ENCODE data around the gene ARL15. TPM values are rescaled to one million over a fixed set of nuclear protein-coding genes. Genes with fewer than 3 reads are reported as not detected.

The ARL15 gene
- polyA plus RNA-seq, 1 of the 3 experiments (the other 2 are of a cell fraction): 6.4 TPM

DNA sequence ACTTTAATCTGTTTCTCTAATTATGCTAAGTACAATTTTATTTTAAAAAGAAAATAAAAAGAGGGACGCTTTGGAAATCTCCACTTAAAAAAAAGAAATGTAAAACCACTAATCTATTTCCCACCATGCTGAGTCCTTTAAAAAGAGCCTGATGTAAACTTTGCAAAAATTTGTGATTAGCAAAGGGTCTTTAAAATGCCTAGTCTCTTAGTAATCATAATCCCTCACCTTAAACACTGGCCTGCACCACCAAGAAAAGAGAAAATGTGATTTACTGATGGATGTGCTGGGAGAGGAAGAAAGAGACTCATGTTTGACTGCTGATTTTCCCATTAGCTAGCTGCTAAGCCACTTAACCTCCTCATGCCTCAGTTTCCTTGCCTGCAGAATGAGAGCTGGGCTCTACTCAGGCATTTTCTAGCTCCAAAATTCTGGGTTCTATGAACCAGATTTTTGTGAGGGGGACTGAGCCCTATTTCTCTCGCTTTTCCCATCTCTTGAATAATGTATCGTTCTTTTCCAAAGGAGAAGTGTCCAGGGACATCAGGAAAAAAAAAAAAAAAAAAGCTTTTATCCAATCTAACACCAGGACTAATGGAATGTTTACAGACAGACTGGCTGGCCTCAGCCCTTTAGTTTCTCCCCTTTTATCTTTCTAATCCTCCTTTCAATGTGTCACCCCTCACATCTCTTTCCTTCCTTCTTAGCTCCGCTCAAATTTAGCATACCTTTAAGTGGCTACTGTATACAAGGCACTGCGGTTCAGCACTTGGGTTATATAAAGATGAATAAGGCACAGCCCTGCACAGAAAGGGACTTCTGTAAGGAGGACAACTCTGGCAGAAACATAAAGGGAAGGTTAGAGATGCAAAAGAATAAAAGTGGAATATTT is 312.4 kb downstream of the ARL15 start:
- TF ChIP-seq GATA2 (CRISPR knock-in tag; IDR thresholded peaks at IDR 0.05) (no peak), SIN3A (IDR thresholded peaks at IDR 0.05; ENCODE audit: borderline replicate concordance, low read depth, low read length) (no peak), POLR2AphosphoS5 (IDR thresholded peaks at IDR 0.05; ENCODE audit: low read depth, low read length) (no peak), NRF1 (IDR thresholded peaks at IDR 0.05; ENCODE audit: low read depth, low read length) (no peak), CHD2 (IDR thresholded peaks at IDR 0.05; ENCODE audit: low read length, partially characterized antibody) (no peak), RAD21 (IDR thresholded peaks at IDR 0.05; ENCODE audit: low read length) (no peak), FOSL2 (IDR thresholded peaks at IDR 0.05; ENCODE audit: borderline replicate concordance, low read depth) (no peak), GABPA (IDR thresholded peaks at IDR 0.05; ENCODE audit: low read depth) (no peak), RCOR1 (IDR thresholded peaks at IDR 0.05; ENCODE audit: low read length) (no peak), FOXM1 (IDR thresholded peaks at IDR 0.05; ENCODE audit: low read depth) (no peak), EZH2phosphoT487 (IDR thresholded peaks at IDR 0.05; ENCODE audit: borderline replicate concordance, low read depth) (no peak), MEF2A (IDR thresholded peaks at IDR 0.05; ENCODE audit: borderline replicate concordance, low read depth) (no peak)
- TF ChIP-seq, protein P1, sequence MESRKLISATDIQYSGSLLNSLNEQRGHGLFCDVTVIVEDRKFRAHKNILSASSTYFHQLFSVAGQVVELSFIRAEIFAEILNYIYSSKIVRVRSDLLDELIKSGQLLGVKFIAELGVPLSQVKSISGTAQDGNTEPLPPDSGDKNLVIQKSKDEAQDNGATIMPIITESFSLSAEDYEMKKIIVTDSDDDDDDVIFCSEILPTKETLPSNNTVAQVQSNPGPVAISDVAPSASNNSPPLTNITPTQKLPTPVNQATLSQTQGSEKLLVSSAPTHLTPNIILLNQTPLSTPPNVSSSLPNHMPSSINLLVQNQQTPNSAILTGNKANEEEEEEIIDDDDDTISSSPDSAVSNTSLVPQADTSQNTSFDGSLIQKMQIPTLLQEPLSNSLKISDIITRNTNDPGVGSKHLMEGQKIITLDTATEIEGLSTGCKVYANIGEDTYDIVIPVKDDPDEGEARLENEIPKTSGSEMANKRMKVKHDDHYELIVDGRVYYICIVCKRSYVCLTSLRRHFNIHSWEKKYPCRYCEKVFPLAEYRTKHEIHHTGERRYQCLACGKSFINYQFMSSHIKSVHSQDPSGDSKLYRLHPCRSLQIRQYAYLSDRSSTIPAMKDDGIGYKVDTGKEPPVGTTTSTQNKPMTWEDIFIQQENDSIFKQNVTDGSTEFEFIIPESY (IDR thresholded peaks at IDR 0.05; ENCODE audit: borderline replicate concordance, low read depth): no peak
- TF ChIP-seq, protein P2, sequence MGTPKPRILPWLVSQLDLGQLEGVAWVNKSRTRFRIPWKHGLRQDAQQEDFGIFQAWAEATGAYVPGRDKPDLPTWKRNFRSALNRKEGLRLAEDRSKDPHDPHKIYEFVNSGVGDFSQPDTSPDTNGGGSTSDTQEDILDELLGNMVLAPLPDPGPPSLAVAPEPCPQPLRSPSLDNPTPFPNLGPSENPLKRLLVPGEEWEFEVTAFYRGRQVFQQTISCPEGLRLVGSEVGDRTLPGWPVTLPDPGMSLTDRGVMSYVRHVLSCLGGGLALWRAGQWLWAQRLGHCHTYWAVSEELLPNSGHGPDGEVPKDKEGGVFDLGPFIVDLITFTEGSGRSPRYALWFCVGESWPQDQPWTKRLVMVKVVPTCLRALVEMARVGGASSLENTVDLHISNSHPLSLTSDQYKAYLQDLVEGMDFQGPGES (IDR thresholded peaks at IDR 0.05; ENCODE audit: low read depth, low read length): no peak
- TF ChIP-seq, protein P3, sequence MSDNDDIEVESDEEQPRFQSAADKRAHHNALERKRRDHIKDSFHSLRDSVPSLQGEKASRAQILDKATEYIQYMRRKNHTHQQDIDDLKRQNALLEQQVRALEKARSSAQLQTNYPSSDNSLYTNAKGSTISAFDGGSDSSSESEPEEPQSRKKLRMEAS (IDR thresholded peaks at IDR 0.05; ENCODE audit: low read depth): no peak
- H3K27ac ChIP-seq (ENCODE audit: low read depth in 2 of 2, low read length in 1 of 2): no peak overlapping the region
- POLR2A ChIA-PET: no interaction called here

More for the DNA sequence above, 312.4 kb downstream of the ARL15 start:
- Histone ChIP-seq H3K9me2 (no peaks in the 10 kb centered on the region), H3K4me1 (ENCODE audit: control insufficient read depth in 1 of 2, insufficient read depth in 2 of 2, low read depth in 1 of 2, low read length in 1 of 2) (peaks cover 0 to 11% of the 10 kb centered on the region in 2 experiments; a peak in 1 of 4 replicates), H3K9me3 (no peaks in the 10 kb centered on the region), H3K9ac (no peak overlapping the region), H3K4me3 (ENCODE audit: low read depth in 2 of 2, low read length in 1 of 2) (no peak overlapping the region), H3K4me2 (no peak overlapping the region), H3K36me3 (replicated peaks in 1 of 2; ENCODE audit: control insufficient read depth in 1 of 2, insufficient read depth in 2 of 2, low read length in 1 of 2) (no peaks in the 10 kb centered on the region), H3K79me2 (ENCODE audit: insufficient read depth) (no peaks in the 10 kb centered on the region), H3F3A (replicated peaks; ENCODE audit: insufficient read depth) (no peaks in the 10 kb centered on the region), H3K27me3 (ENCODE audit: insufficient read depth) (no peaks in the 10 kb centered on the region), H2AFZ (ENCODE audit: low read depth) (no peak overlapping the region), H4K20me1 (ENCODE audit: insufficient read depth) (no peaks in the 10 kb centered on the region)
- WGBS (ENCODE audit: low lambda C conversion rate): 89% methylated on average over 5 of the region's 5 CpGs
- no peak for DNase-seq
- CTCF ChIA-PET: no interaction called here

All from SK-N-SH (cell line).